A549 (cell line): ENCODE measurements around the gene KLHL41.

Source experiments
- BCL3 ChIP-seq: fragments of >200 bp; sonication (Bioruptor Twin); formaldehyde crosslinking; IDR thresholded peaks from 3 replicates; pipeline ENCODE4 v1.6.1; 2016
- MAZ ChIP-seq: fragments of 150-350 bp; IDR thresholded peaks from 2 replicates; pipeline ENCODE4 v1.6.1; 2014; ENCODE audit warnings: antibody characterized with exemption, low read depth, low read length, borderline replicate concordance
- POLR2A ChIP-seq: IDR thresholded peaks from 2 replicates; pipeline ENCODE4 v1.6.1; 2012; ENCODE audit warnings: mild to moderate bottlenecking, low read length

GRCh38 chr2:169491378-169491777, 18.1 kb upstream of the KLHL41 start:
- TF ChIP-seq MAZ (no peak), BCL3 (no peak), POLR2A (no peak)
